OCI-LY1 (cell line): ENCODE measurements around the gene MAJIN.

Experiments
- H2AFZ ChIP-seq: fragments of 200-600 bp; sonication (generic), shearing (Covaris generic); 2 replicates; pipeline ENCODE4 v1.6.0; 2014; ENCODE audit warnings: antibody characterized with exemption, mild to moderate bottlenecking, low read length
- H3F3A ChIP-seq: fragments of 200-600 bp; sonication (generic), shearing (Covaris generic); 2 replicates; pipeline ENCODE4 v1.6.0; 2014; ENCODE audit warnings: mild to moderate bottlenecking, antibody characterized with exemption, low read length, moderate library complexity; ENCODE audit not compliant: insufficient read depth
- H3K27ac ChIP-seq: fragments of 200-600 bp; sonication (generic); 2 replicates; pipeline ENCODE4 v1.5.1; 2014; ENCODE audit warnings: low read length, mixed run types, mild to moderate bottlenecking, low read depth; ENCODE audit not compliant: poor library complexity, severe bottlenecking
- H3K27me3 ChIP-seq: fragments of 200-600 bp; sonication (generic); 2 replicates; pipeline ENCODE4 v1.6.0; 2014; ENCODE audit warnings: antibody characterized with exemption, mild to moderate bottlenecking, low read length, moderate library complexity; ENCODE audit not compliant: insufficient read depth
- H3K36me3 ChIP-seq: fragments of 200-600 bp; sonication (generic); 2 replicates; pipeline ENCODE4 v1.6.1; 2014; ENCODE audit warnings: mild to moderate bottlenecking, antibody characterized with exemption, low read length, moderate library complexity, mixed read lengths; ENCODE audit not compliant: insufficient read depth
- H3K4me1 ChIP-seq: fragments of 200-600 bp; sonication (generic); 2 replicates; pipeline ENCODE4 v1.5.1; 2014; ENCODE audit warnings: mild to moderate bottlenecking, low read length, moderate library complexity; ENCODE audit not compliant: insufficient read depth, severe bottlenecking
- H3K4me2 ChIP-seq: fragments of 200-600 bp; sonication (generic), shearing (Covaris generic); 2 replicates; pipeline ENCODE4 v1.6.1; 2014; ENCODE audit warnings: low read length
- H3K4me3 ChIP-seq: fragments of 200-600 bp; sonication (generic); 2 replicates; pipeline ENCODE4 v1.5.1; 2014; ENCODE audit warnings: low read length, low read depth, mild to moderate bottlenecking, mixed read lengths; ENCODE audit not compliant: poor library complexity, severe bottlenecking
- H3K79me2 ChIP-seq: fragments of 200-600 bp; shearing (Covaris generic); 2 replicates; pipeline ENCODE4 v1.6.1; 2016; ENCODE audit warnings: mixed run types, low read length, mixed read lengths; ENCODE audit not compliant: insufficient read depth
- H3K9ac ChIP-seq: fragments of 200-600 bp; sonication (generic), shearing (Covaris generic); 2 replicates; pipeline ENCODE4 v1.6.1; 2014; ENCODE audit warnings: mild to moderate bottlenecking, low read length, mixed read lengths
- H3K9me2 ChIP-seq: fragments of 200-600 bp; sonication (generic), shearing (Covaris generic); 2 replicates; pipeline ENCODE4 v1.6.1; 2014; ENCODE audit warnings: low read depth, mild to moderate bottlenecking, low read length, mixed read lengths
- H3K9me3 ChIP-seq: fragments of 200-600 bp; shearing (Covaris generic); 2 replicates; pipeline ENCODE4 v1.6.1; 2014; ENCODE audit warnings: low read length, mixed read lengths
- H4K20me1 ChIP-seq: fragments of 200-600 bp; sonication (generic), shearing (Covaris generic); 2 replicates; pipeline ENCODE4 v1.6.0; 2016; ENCODE audit warnings: mild to moderate bottlenecking, low read length; ENCODE audit not compliant: insufficient read depth
- EZH2 ChIP-seq: fragments of 200-600 bp; sonication (generic), shearing (Covaris generic); IDR thresholded peaks from 2 replicates; pipeline ENCODE4 v1.8.0; 2017; ENCODE audit warnings: borderline replicate concordance, mixed run types, mild to moderate bottlenecking, antibody characterized with exemption, low read length, moderate library complexity, mixed read lengths
- TF ChIP-seq, protein P1 (sequence below): fragments of 200-600 bp; sonication (generic), shearing (Covaris generic); IDR thresholded peaks from 2 replicates; pipeline ENCODE4 v1.5.1; 2017; ENCODE audit warnings: mild to moderate bottlenecking, antibody characterized with exemption, low read length, moderate library complexity, mixed read lengths

The MAJIN gene

DNA sequence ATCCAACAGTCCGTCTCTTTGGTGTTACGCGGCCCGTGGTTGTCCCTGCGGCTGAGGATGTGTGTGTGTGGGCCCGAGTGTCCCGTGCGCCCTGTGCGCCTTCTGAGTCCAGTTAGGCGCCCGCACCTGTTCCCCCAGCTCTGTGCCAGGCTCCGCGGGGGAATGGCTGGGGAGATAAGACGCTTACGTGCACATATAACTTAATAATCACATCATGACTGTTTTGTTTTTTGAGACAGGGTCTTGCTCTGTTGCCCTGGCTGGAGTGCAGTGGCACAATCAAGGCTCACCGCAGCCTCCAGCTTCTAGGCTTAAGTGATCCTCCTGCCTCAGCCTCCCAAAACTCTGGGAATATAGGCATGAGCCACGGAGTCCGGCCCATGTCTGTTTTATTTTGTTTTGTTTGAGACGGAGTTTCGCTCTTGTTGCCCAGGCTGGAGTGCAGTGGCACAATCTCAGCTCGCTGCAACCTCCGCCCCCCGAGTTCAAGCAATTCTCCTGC is 42.9 kb upstream of the MAJIN start:
- TF ChIP-seq, protein P1, sequence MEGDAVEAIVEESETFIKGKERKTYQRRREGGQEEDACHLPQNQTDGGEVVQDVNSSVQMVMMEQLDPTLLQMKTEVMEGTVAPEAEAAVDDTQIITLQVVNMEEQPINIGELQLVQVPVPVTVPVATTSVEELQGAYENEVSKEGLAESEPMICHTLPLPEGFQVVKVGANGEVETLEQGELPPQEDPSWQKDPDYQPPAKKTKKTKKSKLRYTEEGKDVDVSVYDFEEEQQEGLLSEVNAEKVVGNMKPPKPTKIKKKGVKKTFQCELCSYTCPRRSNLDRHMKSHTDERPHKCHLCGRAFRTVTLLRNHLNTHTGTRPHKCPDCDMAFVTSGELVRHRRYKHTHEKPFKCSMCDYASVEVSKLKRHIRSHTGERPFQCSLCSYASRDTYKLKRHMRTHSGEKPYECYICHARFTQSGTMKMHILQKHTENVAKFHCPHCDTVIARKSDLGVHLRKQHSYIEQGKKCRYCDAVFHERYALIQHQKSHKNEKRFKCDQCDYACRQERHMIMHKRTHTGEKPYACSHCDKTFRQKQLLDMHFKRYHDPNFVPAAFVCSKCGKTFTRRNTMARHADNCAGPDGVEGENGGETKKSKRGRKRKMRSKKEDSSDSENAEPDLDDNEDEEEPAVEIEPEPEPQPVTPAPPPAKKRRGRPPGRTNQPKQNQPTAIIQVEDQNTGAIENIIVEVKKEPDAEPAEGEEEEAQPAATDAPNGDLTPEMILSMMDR = no peak
- no peak for TF ChIP-seq EZH2
- 0 out of 2 replicates have a peak, but pooled peaks cover 5% of the 10 kb centered on the region for H3F3A ChIP-seq
- H3K4me1 ChIP-seq = peaks cover 13% of the 10 kb centered on the region
- H4K20me1 ChIP-seq = no peaks in the 10 kb centered on the region
- peaks cover 21% of the 10 kb centered on the region for H3K36me3 ChIP-seq
- H3K9me2 ChIP-seq = no peaks in the 10 kb centered on the region
- H3K9ac ChIP-seq = peak overlapping the region; percentile 76
- peak overlapping the region; percentile 82 for H3K27ac ChIP-seq
- peak overlapping the region; percentile 66 for H3K4me3 ChIP-seq
- H3K27me3 ChIP-seq = no peaks in the 10 kb centered on the region
- no peaks in the 10 kb centered on the region for H3K9me3 ChIP-seq
- no peaks in the 10 kb centered on the region for H3K79me2 ChIP-seq
- H3K4me2 ChIP-seq = peak overlapping the region; percentile 80
- no peak overlapping the region for H2AFZ ChIP-seq

- H3K4me2 ChIP-seq = peak within 1 kb of the TSS; percentile 80
- peaks cover 17% of the 10 kb centered on the region for H3K36me3 ChIP-seq
- peak within 1 kb of the TSS; percentile 82 for H3K27ac ChIP-seq
- 0 out of 2 replicates have a peak, but pooled peaks cover 5% of the 10 kb centered on the region for H3F3A ChIP-seq
- H3K9me3 ChIP-seq = no peaks in the 10 kb centered on the region
- H3K4me3 ChIP-seq = peak within 1 kb of the TSS; percentile 66
- H3K9ac ChIP-seq = peak within 1 kb of the TSS; percentile 76
- no peak within 1 kb of the TSS for H2AFZ ChIP-seq
- no peaks in the 10 kb centered on the region for H3K9me2 ChIP-seq
- no peaks in the 10 kb centered on the region for H3K79me2 ChIP-seq
- H3K4me1 ChIP-seq = peaks cover 13% of the 10 kb centered on the region
- no peaks in the 10 kb centered on the region for H3K27me3 ChIP-seq
- TF ChIP-seq, protein P1 = peak; percentile 67
- TF ChIP-seq EZH2 = no peak
- no peaks in the 10 kb centered on the region for H4K20me1 ChIP-seq
Measured at GRCh38 chr11:65013888-65014725, 42.2 kb upstream of the MAJIN start, which contains the start of gene ARL2. Gene ARL2 (plus strand): TSS chr11:65014160. CDS start chr11:65014208, 48 bp downstream.

DNA sequence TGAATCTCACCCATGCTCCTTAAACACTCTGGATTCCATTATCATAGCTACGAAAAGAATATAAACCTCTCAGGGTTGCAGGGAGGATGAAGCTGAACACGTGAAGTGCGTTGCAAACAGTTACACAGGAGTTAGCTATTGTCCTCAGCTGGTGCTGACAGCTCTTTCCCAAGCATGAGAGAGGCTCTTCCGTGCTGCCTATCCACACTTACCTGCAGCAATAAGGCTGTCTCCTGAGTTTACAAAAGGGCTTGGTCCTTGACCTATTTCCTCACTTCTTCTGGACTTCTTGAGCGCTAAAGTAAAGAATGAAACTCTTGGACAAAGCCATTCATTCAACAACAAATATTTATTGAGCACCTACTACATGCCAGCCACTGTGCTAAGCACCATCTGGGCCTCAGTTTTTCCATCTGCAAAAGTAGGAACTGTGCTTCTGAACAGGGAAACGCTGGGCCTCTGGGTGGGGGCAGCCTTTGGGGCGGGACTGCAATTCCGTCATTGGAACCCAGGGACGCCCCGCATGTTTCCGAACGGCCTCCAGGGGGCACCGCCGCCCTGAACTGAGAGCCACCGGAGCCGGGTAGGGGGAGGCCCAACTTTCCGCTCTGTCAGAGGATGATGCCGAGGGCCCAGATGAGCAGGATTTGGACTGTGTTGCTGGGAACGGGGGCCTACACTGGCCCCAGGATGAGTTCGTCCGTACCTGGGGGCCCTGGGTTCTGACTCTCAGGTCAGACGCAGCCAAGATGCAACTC is 41.4 kb upstream of the MAJIN start:
- H3K9me2 ChIP-seq = no peaks in the 10 kb centered on the region
- H3K9me3 ChIP-seq = no peaks in the 10 kb centered on the region
- no peaks in the 10 kb centered on the region for H3K27me3 ChIP-seq
- H3K4me1 ChIP-seq = peaks cover 13% of the 10 kb centered on the region
- no peak for TF ChIP-seq EZH2
- TF ChIP-seq, protein P1 = peak; percentile 62
- H3F3A ChIP-seq = 0 out of 2 replicates have a peak, but pooled peaks cover 5% of the 10 kb centered on the region
- H3K4me2 ChIP-seq = peak overlapping the region; percentile 80
- H3K4me3 ChIP-seq = peak overlapping the region; percentile 66
- H3K79me2 ChIP-seq = no peaks in the 10 kb centered on the region
- H4K20me1 ChIP-seq = no peaks in the 10 kb centered on the region
- peaks cover 10% of the 10 kb centered on the region for H3K36me3 ChIP-seq
- H3K27ac ChIP-seq = peak overlapping the region; percentile 82
- H3K9ac ChIP-seq = peak overlapping the region; percentile 76
- no peak overlapping the region for H2AFZ ChIP-seq
